CD14-positive monocyte (primary cell): ENCODE data around the gene TTC39A. TPM values are rescaled to one million over a fixed set of nuclear protein-coding genes. Genes with fewer than 3 reads are reported as not detected.

Source experiments
- DNase-seq, 3 donors: peaks; one replicate each; pipeline ENCODE4 v3.0.0-alpha.2; 2011 to 2022
- H2AFZ ChIP-seq: 2 replicates; pipeline ENCODE4 v1.6.0; 2012; ENCODE audit warnings: mild to moderate bottlenecking, low read depth, low read length, inconsistent platforms; ENCODE audit not compliant: insufficient read depth, poor library complexity, severe bottlenecking
- H3K27ac ChIP-seq, 2 donors: 1 replicate in 1 of 2; 2 replicates in 1 of 2; pipeline ENCODE4 v1.5.1; 2012 to 2013; ENCODE audit warnings: low read length in 2 of 2, control low read depth in 1 of 2, inconsistent platforms in 1 of 2, low read depth in 1 of 2, mild to moderate bottlenecking in 1 of 2
- H3K27me3 ChIP-seq, 2 donors: one replicate each; pipeline versions ENCODE4 v1.6.0 to v1.6.1; 2011 to 2013; ENCODE audit warnings: low read length in 2 of 2; ENCODE audit not compliant: control insufficient read depth in 2 of 2, insufficient read depth in 2 of 2
- H3K36me3 ChIP-seq, 2 donors: replicated peaks in 1 of 2; 1 replicate in 1 of 2; 2 replicates in 1 of 2; pipeline versions ENCODE4 v1.5.1 to v1.6.1; 2012 to 2013; ENCODE audit warnings: low read length in 2 of 2, control low read depth in 1 of 2, inconsistent platforms in 1 of 2, mild to moderate bottlenecking in 1 of 2; ENCODE audit not compliant: insufficient read depth in 2 of 2, control insufficient read depth in 1 of 2
- H3K4me1 ChIP-seq, 2 donors: 1 replicate in 1 of 2; 2 replicates in 1 of 2; pipeline versions ENCODE4 v1.5.1 to v1.6.1; 2012 to 2013; ENCODE audit warnings: low read length in 2 of 2, control low read depth in 1 of 2, inconsistent platforms in 1 of 2, mild to moderate bottlenecking in 1 of 2, moderate library complexity in 1 of 2; ENCODE audit not compliant: insufficient read depth in 2 of 2, control insufficient read depth in 1 of 2
- H3K4me2 ChIP-seq: replicated peaks from 2 replicates; pipeline ENCODE3; 2012; ENCODE audit warnings: low read length, moderate library complexity, mild to moderate bottlenecking; ENCODE audit not compliant: poor library complexity, severe bottlenecking; ENCODE audit errors: extremely low read depth
- H3K4me3 ChIP-seq, 3 experiments: fragments of 200-600 bp in 1 of 3; sonication (generic) in 1 of 3; replicated peaks in 1 of 3; 1 replicate in 2 of 3; 2 replicates in 1 of 3; pipeline ENCODE4 v1.5.1; 2011 to 2013; ENCODE audit warnings: low read length in 3 of 3, mild to moderate bottlenecking in 3 of 3, control low read depth in 2 of 3, low read depth in 2 of 3, inconsistent platforms in 1 of 3, moderate library complexity in 1 of 3
- H3K79me2 ChIP-seq: 2 replicates; pipeline ENCODE4 v1.6.0; 2012; ENCODE audit warnings: mild to moderate bottlenecking, control low read depth, inconsistent platforms, low read length, moderate library complexity; ENCODE audit not compliant: insufficient read depth
- H3K9ac ChIP-seq: 2 replicates; pipeline ENCODE4 v1.6.0; 2017; ENCODE audit warnings: low read length, mild to moderate bottlenecking; ENCODE audit not compliant: insufficient read depth, poor library complexity, severe bottlenecking
- H3K9me3 ChIP-seq, 2 donors: replicated peaks in 1 of 2; 1 replicate in 1 of 2; 2 replicates in 1 of 2; pipeline versions ENCODE4 v1.5.1 to v1.6.1; 2012 to 2013; ENCODE audit warnings: low read length in 2 of 2, control low read depth in 1 of 2; ENCODE audit not compliant: control insufficient read depth in 1 of 2, insufficient read depth in 1 of 2
- H4K20me1 ChIP-seq: 2 replicates; pipeline ENCODE4 v1.6.0; 2012; ENCODE audit warnings: mild to moderate bottlenecking, low read length, control low read depth, moderate library complexity; ENCODE audit not compliant: insufficient read depth
- H3K27ac Mint-ChIP-seq, 7 donors: one replicate each; pipeline ENCODE4 v1.8.0; 2020; ENCODE audit warnings: mild to moderate bottlenecking in 7 of 7, mixed read lengths in 7 of 7, moderate library complexity in 6 of 7, inconsistent platforms in 2 of 7
- H3K27me3 Mint-ChIP-seq, 3 donors: one replicate each; pipeline ENCODE4 v1.8.0; 2021 to 2022; ENCODE audit warnings: low read depth in 3 of 3, mild to moderate bottlenecking in 3 of 3, mixed read lengths in 3 of 3, moderate library complexity in 3 of 3, inconsistent platforms in 1 of 3
- H3K36me3 Mint-ChIP-seq, 2 donors: one replicate each; pipeline ENCODE4 v1.8.0; 2020; ENCODE audit warnings: mixed read lengths in 2 of 2, inconsistent platforms in 1 of 2, mild to moderate bottlenecking in 1 of 2
- H3K4me1 Mint-ChIP-seq: one replicate; pipeline ENCODE4 v1.8.0; 2020; ENCODE audit warnings: mild to moderate bottlenecking, mixed read lengths
- H3K4me3 Mint-ChIP-seq, 2 donors: one replicate each; pipeline ENCODE4 v1.8.0; 2020; ENCODE audit warnings: mild to moderate bottlenecking in 2 of 2, mixed read lengths in 2 of 2, moderate library complexity in 1 of 2
- H3K9me3 Mint-ChIP-seq, 7 donors: one replicate each; pipeline ENCODE4 v1.8.0; 2020 to 2022; ENCODE audit warnings: mixed read lengths in 7 of 7, mild to moderate bottlenecking in 6 of 7, moderate library complexity in 6 of 7, inconsistent platforms in 2 of 7
- CTCF ChIP-seq: fragments of 200-600 bp; IDR thresholded peaks from one replicate; pipeline ENCODE4 v1.8.0; 2022; ENCODE audit warnings: antibody characterized with exemption, mild to moderate bottlenecking
- WGBS: methylation state at CpG from one replicate; pipeline ENCODE4 v1.1.5; 2013; ENCODE audit warnings: missing lambda C conversion rate; ENCODE audit not compliant: insufficient coverage; 5-methylcytosine and 5-hydroxymethylcytosine counted together
- intact Hi-C, 2 donors: fragments of 100-400 bp; cut with micrococcal nuclease; formaldehyde crosslinking; loops; one replicate each; pipeline versions ENCODE4 v1.15.0 to v1.15.1; 2023
- polyA plus RNA-seq, 3 donors: library from polyadenylated mRNA; depleted of rRNA in 1 of 3; unstranded in 2 of 3; stranded (reverse) in 1 of 3; fragments of 300-500 nt in 2 of 3; fragments of >200 nt in 1 of 3; fragmentation: Illumina TruSeq in 2 of 3; gene quantifications; 1 replicate in 2 of 3; 2 replicates in 1 of 3; pipeline ENCODE4 v1.2.3, GENCODE V29; 2012 to 2021

The TTC39A gene
- polyA plus RNA-seq, 3 donors: 0.16 TPM; not detected in 2

GRCh38 chr1:51282605-51283004 is 47.8 kb downstream of the TTC39A start:
- peaks cover 0 to under 1% of the 10 kb centered on the region in 2 donors for H3K36me3 Mint-ChIP-seq

GRCh38 chr1:51281807-51282206 is 48.6 kb downstream of the TTC39A start:
- Histone ChIP-seq H3K4me2 (no peak overlapping the region), H4K20me1 (no peaks in the 10 kb centered on the region), H2AFZ (no peak overlapping the region), H3K79me2 (no peaks in the 10 kb centered on the region), H3K36me3 (peaks cover 0 to 6% of the 10 kb centered on the region in 2 donors), H3K4me3 (no peak overlapping the region), H3K9me3 (no peaks in the 10 kb centered on the region), H3K27me3 (no peaks in the 10 kb centered on the region), H3K27ac (no peak overlapping the region), H3K4me1 (no peaks in the 10 kb centered on the region), H3K9ac (no peak overlapping the region)
- no peak overlapping the region for H3K4me3 Mint-ChIP-seq
- peaks cover 2 to 5% of the 10 kb centered on the region in 2 donors for H3K36me3 Mint-ChIP-seq
- peaks cover 5% of the 10 kb centered on the region for H3K4me1 Mint-ChIP-seq
- 100% methylated on average over 3 of the region's 5 CpGs for WGBS
- no peaks in the 10 kb centered on the region for H3K27me3 Mint-ChIP-seq
- intact Hi-C loops: no loop called here
- no peak for TF ChIP-seq CTCF
- peak overlapping the region in 1 of 7 donors; percentile 48 for H3K27ac Mint-ChIP-seq
- no peak for DNase-seq
- H3K9me3 Mint-ChIP-seq: peaks cover 0 to 2% (median 0%) of the 10 kb centered on the region in 7 donors

More at GRCh38 chr1:51282605-51283004, 47.8 kb downstream of the TTC39A start:
- no peaks in the 10 kb centered on the region for H3K4me1 ChIP-seq
- Mint-ChIP-seq H3K4me3 (no peak overlapping the region), H3K4me1 (peaks cover 5% of the 10 kb centered on the region), H3K27me3 (no peaks in the 10 kb centered on the region), H3K27ac (no peak overlapping the region), H3K9me3 (peaks cover 0 to 2% (median 0%) of the 10 kb centered on the region in 7 donors)
- H3K9me3 ChIP-seq: no peaks in the 10 kb centered on the region
- H4K20me1 ChIP-seq: no peaks in the 10 kb centered on the region
- no peak overlapping the region for H3K27ac ChIP-seq
- H3K27me3 ChIP-seq: no peaks in the 10 kb centered on the region
- 93% methylated on average over 5 of the region's 5 CpGs for WGBS
- no peak for DNase-seq
- H3K36me3 ChIP-seq: peaks cover 0 to 4% of the 10 kb centered on the region in 2 donors
- intact Hi-C loops: no loop called here
- no peak overlapping the region for H2AFZ ChIP-seq
- TF ChIP-seq CTCF: no peak
- no peaks in the 10 kb centered on the region for H3K79me2 ChIP-seq
- no peak overlapping the region for H3K4me3 ChIP-seq
- H3K4me2 ChIP-seq: no peak overlapping the region
- H3K9ac ChIP-seq: no peak overlapping the region
